Measurements from ENCODE around the gene DIS3L2.

DIS3L2 gene

GRCh38 chr2:231926180-231926741 is 35.3 kb upstream of the DIS3L2 start, which contains the start of gene NPPC:
TSS of gene NPPC (minus strand) at chr2:231926396. CDS start at chr2:231926249, 147 bp downstream.
- Mint-ChIP-seq H3K27me3 (peaks cover 17% of the 10 kb centered on the region), H3K4me3 (peak within 1 kb of the TSS; percentile 78), H3K4me1 (ENCODE audit: low read depth) (peaks cover 13% of the 10 kb centered on the region), H3K27ac (no peak within 1 kb of the TSS), H3K9me3 (ENCODE audit: low read depth) (no peaks in the 10 kb centered on the region), H3K36me3 (no peaks in the 10 kb centered on the region)

- Mint-ChIP-seq H3K4me1 (ENCODE audit: low read depth) (peaks cover 13% of the 10 kb centered on the region), H3K4me3 (peak overlapping the region; percentile 78), H3K9me3 (ENCODE audit: low read depth) (no peaks in the 10 kb centered on the region), H3K27ac (no peak overlapping the region), H3K36me3 (no peaks in the 10 kb centered on the region), H3K27me3 (peaks cover 17% of the 10 kb centered on the region)
Measured at GRCh38 chr2:231926761-231927565, 34.5 kb upstream of the DIS3L2 start.

- no peak overlapping the region for H3K27ac Mint-ChIP-seq
Measured at GRCh38 chr2:231927566-231927890, 34.0 kb upstream of the DIS3L2 start.

GRCh38 chr2:231928481-231928880 is 33.0 kb upstream of the DIS3L2 start:
- Mint-ChIP-seq H3K27ac (no peak overlapping the region), H3K9me3 (ENCODE audit: low read depth) (no peaks in the 10 kb centered on the region), H3K36me3 (no peaks in the 10 kb centered on the region), H3K4me1 (ENCODE audit: low read depth) (peaks cover 13% of the 10 kb centered on the region), H3K27me3 (peaks cover 17% of the 10 kb centered on the region), H3K4me3 (no peak overlapping the region)

More at GRCh38 chr2:231927566-231927890, 34.0 kb upstream of the DIS3L2 start:
- Mint-ChIP-seq H3K4me3 (peak overlapping the region; percentile 78), H3K36me3 (no peaks in the 10 kb centered on the region), H3K9me3 (ENCODE audit: low read depth) (no peaks in the 10 kb centered on the region), H3K4me1 (ENCODE audit: low read depth) (peaks cover 13% of the 10 kb centered on the region), H3K27me3 (peaks cover 17% of the 10 kb centered on the region)

GRCh38 chr2:231928901-231929725 is 32.4 kb upstream of the DIS3L2 start:
- Mint-ChIP-seq H3K9me3 (ENCODE audit: low read depth) (no peaks in the 10 kb centered on the region), H3K27me3 (peaks cover 11% of the 10 kb centered on the region), H3K36me3 (no peaks in the 10 kb centered on the region), H3K4me3 (no peak overlapping the region), H3K4me1 (ENCODE audit: low read depth) (peaks cover 12% of the 10 kb centered on the region), H3K27ac (no peak overlapping the region)

- Mint-ChIP-seq H3K4me1 (ENCODE audit: low read depth) (peaks cover 8% of the 10 kb centered on the region), H3K4me3 (no peak overlapping the region), H3K27ac (no peak overlapping the region), H3K27me3 (peaks cover 7% of the 10 kb centered on the region), H3K9me3 (ENCODE audit: low read depth) (no peaks in the 10 kb centered on the region), H3K36me3 (no peaks in the 10 kb centered on the region)
Measured at GRCh38 chr2:231929961-231930592, 31.4 kb upstream of the DIS3L2 start.

- Mint-ChIP-seq H3K4me1 (ENCODE audit: low read depth) (peaks cover 8% of the 10 kb centered on the region), H3K9me3 (ENCODE audit: low read depth) (no peaks in the 10 kb centered on the region), H3K27ac (no peak overlapping the region), H3K4me3 (no peak overlapping the region), H3K36me3 (no peaks in the 10 kb centered on the region), H3K27me3 (peaks cover 7% of the 10 kb centered on the region)
Measured at GRCh38 chr2:231930593-231931281, 30.8 kb upstream of the DIS3L2 start.

GRCh38 chr2:231931481-231931915 is 30.0 kb upstream of the DIS3L2 start:
- Mint-ChIP-seq H3K27ac (no peak overlapping the region), H3K4me3 (no peak overlapping the region), H3K27me3 (peaks cover 7% of the 10 kb centered on the region)

GRCh38 chr2:231932711-231932970 is 28.9 kb upstream of the DIS3L2 start:
- H3K27ac Mint-ChIP-seq, result no peak overlapping the region
- no peaks in the 10 kb centered on the region for H3K36me3 Mint-ChIP-seq
- H3K9me3 Mint-ChIP-seq (ENCODE audit: low read depth), result no peaks in the 10 kb centered on the region
- H3K27me3 Mint-ChIP-seq, result peaks cover 2% of the 10 kb centered on the region
- no peak overlapping the region for H3K4me3 Mint-ChIP-seq
- peaks cover 5% of the 10 kb centered on the region for H3K4me1 Mint-ChIP-seq (ENCODE audit: low read depth)

More at GRCh38 chr2:231931481-231931915, 30.0 kb upstream of the DIS3L2 start:
- H3K4me1 Mint-ChIP-seq (ENCODE audit: low read depth), result peaks cover 9% of the 10 kb centered on the region
- no peaks in the 10 kb centered on the region for H3K36me3 Mint-ChIP-seq
- H3K9me3 Mint-ChIP-seq (ENCODE audit: low read depth), result no peaks in the 10 kb centered on the region

GRCh38 chr2:231932985-231933915 is 28.3 kb upstream of the DIS3L2 start:
- Mint-ChIP-seq H3K9me3 (ENCODE audit: low read depth) (no peaks in the 10 kb centered on the region), H3K27ac (no peak overlapping the region), H3K4me1 (ENCODE audit: low read depth) (peaks cover 5% of the 10 kb centered on the region)

GRCh38 chr2:231933916-231934401 is 27.6 kb upstream of the DIS3L2 start:
- H3K27ac Mint-ChIP-seq, result no peak overlapping the region
- H3K4me3 Mint-ChIP-seq, result no peak overlapping the region
- H3K36me3 Mint-ChIP-seq, result no peaks in the 10 kb centered on the region
- H3K9me3 Mint-ChIP-seq (ENCODE audit: low read depth), result no peaks in the 10 kb centered on the region
- H3K4me1 Mint-ChIP-seq (ENCODE audit: low read depth), result peaks cover 5% of the 10 kb centered on the region
- H3K27me3 Mint-ChIP-seq, result no peaks in the 10 kb centered on the region

More at GRCh38 chr2:231932985-231933915, 28.3 kb upstream of the DIS3L2 start:
- Mint-ChIP-seq H3K27me3 (no peaks in the 10 kb centered on the region), H3K36me3 (no peaks in the 10 kb centered on the region), H3K4me3 (no peak overlapping the region)

- H3K4me3 Mint-ChIP-seq, result no peak overlapping the region
- no peaks in the 10 kb centered on the region for H3K9me3 Mint-ChIP-seq (ENCODE audit: low read depth)
- H3K36me3 Mint-ChIP-seq, result no peaks in the 10 kb centered on the region
- no peak overlapping the region for H3K27ac Mint-ChIP-seq
- H3K4me1 Mint-ChIP-seq (ENCODE audit: low read depth), result peaks cover 5% of the 10 kb centered on the region
- H3K27me3 Mint-ChIP-seq, result no peaks in the 10 kb centered on the region
Measured at GRCh38 chr2:231934441-231935206, 26.9 kb upstream of the DIS3L2 start.

- no peak overlapping the region for H3K27ac Mint-ChIP-seq
- H3K9me3 Mint-ChIP-seq (ENCODE audit: low read depth), result no peaks in the 10 kb centered on the region
- no peak overlapping the region for H3K4me3 Mint-ChIP-seq
- peaks cover 5% of the 10 kb centered on the region for H3K4me1 Mint-ChIP-seq (ENCODE audit: low read depth)
- H3K27me3 Mint-ChIP-seq, result no peaks in the 10 kb centered on the region
- H3K36me3 Mint-ChIP-seq, result no peaks in the 10 kb centered on the region
Measured at GRCh38 chr2:231935207-231935524, 26.3 kb upstream of the DIS3L2 start.
